Stimulated activated CD4-positive, alpha-beta T cell treated with anti-CD3 and anti-CD28 coated beads, TNF-alpha, amount 100 ng/mL, for 4 hours (primary cell): ENCODE data around the gene ADGRL4.
"Not testable (repeated sequence)": the region's sequence is repeated elsewhere in the genome, so short reads cannot be mapped to it uniquely, and the experiment has no call there.

ENCODE experiments used
- DNase-seq, 3 experiments: peaks; one replicate each; pipeline ENCODE4 v3.0.0-alpha.2; 2020; ENCODE audit warnings: low read depth in 3 of 3

Gene ADGRL4

DNA sequence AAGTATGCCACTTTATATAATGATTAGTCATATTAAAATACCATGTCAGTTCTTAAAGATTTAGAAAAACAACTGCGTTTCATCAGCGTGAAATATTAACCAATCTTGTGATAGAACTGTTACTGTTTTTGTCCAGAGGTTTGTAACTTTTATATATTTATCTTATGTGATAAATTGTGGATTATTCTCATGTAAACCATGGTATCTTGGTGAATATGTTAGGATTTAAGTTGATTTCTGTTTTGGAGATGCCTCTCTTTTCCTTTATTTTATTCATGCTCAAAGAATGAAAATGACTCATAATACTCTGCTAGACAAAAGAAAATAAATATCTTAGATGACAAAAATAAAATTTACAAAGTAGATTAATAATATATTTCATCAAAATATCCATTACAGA lies 88.4 kb downstream of the ADGRL4 start:
- no peak for DNase-seq

DNA sequence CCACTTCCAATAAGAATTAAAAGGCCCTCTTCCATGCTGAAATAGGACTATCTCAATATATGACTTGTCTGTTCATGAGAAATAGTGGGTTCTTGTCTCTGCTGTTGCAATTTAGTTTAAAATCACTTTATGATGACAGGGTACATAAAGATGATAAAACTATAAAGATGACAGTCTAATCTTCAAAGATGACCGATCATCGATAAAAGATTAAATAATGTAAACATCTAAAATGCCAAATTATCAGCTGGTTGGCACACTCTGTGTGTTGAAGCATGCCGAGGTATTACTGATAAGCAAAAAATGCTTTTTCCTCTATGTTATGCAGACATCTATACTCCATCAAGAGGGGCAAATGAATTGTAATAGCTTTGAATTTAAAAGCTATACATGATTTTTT lies 89.5 kb downstream of the ADGRL4 start:
- no peak for DNase-seq

DNA sequence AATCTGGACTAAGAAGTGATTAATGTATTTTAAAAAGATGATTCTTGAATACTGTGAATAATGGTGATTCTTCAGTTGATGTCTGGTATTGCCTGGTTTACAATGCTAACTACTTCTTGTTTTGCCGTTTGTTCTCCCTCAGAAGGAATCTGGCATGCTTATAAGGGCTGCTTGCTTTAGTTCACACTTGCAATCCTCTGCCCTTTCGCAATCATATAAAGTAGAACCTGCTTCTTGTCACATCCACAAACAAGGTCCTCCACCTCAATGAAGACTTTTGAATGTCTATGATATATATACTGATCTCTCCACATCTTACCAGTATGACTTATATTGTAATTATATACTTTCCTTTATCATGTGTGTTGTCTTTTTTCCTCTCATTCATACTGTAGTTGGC lies 92.6 kb downstream of the ADGRL4 start:
- DNase-seq, result no peak

DNA sequence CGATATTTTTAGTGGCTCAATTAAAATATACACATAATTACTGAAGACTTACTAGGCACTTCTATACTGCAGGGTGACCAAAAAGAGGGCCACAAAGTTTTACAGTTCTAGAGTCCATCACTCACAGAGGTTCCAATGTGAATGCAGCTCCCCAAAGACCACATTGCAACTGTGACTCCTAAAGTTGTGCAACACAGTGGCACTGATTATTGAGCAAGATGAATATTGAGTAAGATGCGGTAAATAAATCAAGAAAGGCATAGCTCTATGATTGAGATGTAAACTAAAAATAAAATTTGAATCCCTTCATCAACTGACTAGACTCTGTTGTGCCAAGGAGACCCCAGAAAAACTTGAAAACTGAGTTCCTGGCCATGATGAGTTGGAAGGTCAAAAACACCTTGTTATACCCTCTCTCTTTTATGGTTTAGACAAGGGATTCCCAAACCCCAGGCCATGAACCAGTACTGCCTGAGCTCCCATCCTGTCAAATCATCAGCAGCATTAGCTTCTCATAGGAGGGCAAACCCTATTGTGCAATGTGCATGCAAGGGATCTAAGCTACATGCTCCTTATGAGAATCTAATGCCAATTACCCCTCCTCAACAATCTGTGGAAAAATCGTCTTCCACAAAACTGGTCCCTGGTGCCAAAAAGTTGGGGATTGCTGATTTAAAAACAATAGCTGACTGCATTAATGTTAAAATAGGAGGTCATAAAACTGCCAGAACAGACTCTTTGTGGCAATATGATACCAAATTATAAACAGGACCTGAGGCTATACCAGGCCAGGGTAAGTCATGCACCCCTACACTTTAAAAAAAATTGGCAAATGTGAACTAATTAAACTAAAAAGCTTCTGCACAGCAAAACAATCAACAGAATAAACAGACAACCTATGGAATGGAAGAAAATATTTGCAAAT lies 94.3 kb downstream of the ADGRL4 start:
- DNase-seq, result no peak

DNA sequence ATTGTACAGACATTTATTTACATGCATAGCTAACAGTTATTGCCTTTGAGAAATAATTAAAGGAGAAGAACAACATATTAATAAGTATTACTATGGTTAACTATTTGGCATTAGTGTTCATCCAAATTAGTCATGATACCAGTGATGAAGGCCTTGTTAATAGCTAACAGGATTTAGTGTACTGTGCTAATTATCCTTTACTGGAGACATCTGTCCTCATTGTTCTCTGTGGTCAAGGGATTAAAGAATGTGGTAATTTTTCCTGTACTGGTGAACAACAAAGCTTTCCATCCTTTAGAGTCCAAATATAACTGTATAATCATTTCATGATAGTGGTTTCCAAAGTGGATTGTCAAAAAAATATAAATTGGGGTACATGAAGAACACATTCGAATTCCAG lies 103.9 kb downstream of the ADGRL4 start:
- DNase-seq, result no peak

DNA sequence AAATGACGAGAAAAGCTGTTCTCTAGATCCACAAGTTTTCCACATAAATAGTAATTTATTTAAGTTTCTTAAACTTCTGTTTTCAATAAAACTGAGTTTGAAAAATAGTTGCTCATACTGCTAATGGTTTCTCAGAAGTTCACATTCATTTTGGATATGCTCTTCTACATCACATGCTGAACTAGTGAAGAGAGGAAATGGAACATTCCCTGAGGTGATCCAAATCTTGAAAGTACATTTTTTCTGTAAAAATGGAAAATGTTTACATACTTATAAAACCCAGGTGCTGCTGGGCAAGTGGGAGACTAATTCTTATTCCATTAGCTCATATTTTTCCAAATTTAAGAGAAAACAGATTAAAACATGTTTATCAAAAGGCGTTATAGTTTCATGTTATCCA lies 111.7 kb downstream of the ADGRL4 start:
- DNase-seq, result no peak

DNA sequence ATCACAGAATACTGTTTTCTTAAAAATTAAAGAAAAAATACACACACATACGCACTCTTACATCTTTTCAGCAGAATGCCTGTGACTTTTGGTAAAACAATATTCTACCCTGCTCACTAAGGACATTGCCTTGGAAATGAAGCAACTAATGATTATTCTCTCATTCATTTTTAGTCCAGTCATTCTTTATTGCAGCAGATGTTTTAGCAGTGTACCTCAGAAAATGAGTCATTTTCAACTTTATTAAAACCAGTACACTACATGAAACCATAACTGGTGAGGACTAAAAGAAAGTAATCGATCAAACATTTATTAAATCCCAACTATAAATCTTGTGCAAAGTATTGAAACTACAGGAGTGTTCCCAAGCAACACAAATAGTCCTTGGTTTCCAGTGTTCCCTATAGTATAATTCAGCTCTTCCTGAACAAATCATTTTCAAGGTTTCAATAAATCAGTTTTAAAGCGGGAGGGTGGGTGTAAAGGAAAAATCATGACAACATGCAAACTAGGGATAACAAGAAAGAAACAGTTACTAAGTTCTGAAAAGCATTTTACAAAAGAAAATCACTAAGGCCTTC lies 114.2 kb downstream of the ADGRL4 start:
- no peak for DNase-seq

DNA sequence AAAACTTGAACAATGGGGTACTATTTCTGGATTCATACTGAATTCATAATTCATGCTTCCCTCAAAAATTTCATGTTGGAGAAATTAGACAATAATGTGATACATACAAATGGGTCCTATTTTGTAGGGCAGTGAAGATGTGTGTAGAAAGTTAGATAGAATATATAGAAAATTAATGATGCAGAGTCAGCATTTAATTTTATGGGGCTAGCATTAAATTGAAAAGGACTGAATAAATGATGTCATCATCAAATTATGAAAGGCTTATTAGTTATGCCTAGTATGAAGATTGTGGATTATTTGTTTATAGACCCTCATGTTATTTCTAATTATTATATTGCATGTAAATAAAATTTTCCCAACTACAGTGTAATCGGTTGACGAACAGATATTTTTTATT lies 119.1 kb downstream of the ADGRL4 start:
- no peak for DNase-seq

DNA sequence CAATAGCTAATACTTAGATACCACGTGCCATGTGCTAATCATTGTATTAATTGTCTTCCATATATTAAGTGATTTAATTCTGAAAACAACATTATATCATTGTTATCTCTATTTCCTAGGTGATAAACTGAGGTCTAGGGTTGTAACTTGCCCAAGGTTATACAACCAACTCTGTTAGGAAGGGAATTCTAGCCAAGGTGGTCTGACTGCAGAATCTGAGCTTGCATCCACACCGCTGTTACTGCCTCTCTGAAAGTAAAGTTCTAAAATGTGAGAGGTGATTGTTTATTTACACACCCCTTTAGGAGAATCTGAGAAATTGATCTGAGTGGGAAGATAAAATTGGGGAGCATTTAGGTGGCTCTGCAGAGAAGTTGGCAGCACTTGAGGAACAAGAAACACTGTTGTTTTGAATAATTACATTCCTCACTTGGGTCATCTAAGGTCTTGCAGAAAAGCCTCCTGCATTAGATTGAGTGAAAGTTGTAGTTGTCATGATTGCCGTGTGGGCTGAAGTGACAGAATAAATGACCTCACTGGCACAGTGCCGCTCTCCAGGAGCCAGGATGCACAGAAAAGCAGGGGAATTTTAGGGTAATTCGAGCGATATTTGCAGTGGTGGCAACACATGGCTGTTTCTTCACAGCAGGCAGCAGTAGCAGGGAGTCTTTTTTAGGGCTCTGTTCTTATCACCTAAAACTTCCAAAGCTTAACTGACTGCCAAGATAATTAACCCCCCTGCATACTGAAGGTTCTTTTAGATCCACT lies 121.7 kb downstream of the ADGRL4 start:
- no peak for DNase-seq

DNA sequence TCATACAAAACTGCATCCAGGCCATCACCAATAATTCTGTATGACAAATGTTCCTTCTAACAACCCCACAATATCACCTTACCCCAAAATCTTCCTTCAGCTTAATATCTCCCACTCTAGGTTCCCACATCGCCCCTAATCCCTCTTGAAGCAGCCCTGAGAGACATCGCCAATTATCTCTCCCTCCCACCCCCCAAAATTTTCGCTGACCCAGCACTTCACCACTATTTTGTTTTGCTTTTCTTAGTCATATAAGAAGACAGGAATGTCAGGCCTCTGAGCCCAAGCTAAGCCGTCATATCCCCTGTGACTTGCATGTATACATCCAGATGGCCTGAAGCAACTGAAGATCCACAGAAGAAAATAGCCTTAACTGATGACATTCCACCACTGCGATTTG lies 126.3 kb downstream of the ADGRL4 start:
- DNase-seq, result no peak

DNA sequence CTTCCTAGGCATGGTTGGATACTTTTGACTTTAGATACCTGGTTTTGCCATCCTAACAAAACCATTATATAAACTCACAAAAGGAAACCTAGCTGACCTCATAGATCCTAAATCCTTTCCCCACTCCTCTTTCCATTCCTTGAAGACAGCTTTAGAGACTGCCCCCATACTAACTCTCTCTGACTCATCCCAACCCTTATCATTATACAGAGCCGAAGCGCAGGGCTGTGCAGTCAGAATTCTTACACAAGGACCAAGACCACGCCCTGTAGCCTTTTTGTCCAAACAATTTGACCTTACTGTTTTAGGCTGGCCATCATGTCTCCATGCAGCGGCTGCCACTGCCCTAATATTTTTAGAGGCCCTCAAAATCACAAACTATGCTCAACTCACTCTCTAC lies 130.5 kb downstream of the ADGRL4 start:
- not testable (repeated sequence) for DNase-seq

DNA sequence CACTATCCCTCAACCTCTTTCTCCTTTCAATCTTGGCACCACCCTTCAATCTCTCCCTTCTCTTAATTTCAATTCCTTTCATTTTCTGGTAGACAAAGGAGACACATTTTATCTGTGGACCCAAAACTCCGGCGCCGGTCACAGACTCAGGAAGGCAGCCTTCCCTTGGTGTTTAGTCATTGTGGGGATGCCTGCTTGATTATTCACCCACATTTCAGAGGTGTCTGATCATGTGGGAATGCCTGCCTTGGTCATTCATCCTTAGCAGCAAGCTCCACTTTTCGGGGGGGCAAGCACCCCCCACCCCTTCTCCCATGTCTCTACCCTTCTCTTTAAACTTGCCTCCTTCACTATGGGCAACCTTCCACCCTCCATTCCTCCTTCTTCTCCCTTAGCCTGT lies 133.7 kb downstream of the ADGRL4 start:
- not testable (repeated sequence) for DNase-seq

DNA sequence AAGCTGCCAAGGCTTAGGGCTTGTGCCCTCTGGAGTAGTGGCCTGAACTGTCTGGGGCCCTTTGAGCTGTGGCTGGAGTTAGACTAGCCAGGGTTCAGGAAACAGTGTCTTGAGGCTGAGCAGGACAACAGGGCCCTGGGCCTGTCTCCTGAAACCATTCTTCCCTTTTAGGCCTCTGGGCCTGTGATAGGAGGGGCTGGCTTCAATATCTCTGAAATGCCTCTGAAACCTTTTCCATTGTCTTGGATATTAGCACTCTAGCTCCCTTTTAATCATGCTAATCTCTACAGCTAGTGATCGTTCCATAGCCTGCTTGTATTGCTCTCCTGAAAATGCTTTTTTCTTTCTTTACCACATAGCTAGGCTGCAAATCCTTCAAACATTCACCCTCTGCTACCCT lies 135.3 kb downstream of the ADGRL4 start:
- DNase-seq, result no peak

DNA sequence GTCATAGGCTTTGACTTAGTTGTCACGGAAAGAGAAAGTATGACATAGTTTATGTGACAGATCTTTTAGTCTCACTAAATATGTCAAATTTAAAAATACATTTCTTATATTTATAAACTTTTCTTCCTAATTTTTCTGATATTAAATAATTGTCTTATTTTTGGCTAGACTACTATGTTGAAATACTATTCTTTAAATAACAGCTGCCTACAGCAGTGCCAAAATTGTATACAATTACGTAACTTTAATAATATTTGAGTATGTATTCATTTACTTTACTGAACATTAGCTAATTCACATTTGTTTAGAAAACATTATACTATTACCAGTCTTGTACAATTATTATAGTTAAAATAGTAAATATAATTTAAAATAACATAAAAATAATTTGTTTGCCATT lies 137.4 kb downstream of the ADGRL4 start:
- no peak for DNase-seq

DNA sequence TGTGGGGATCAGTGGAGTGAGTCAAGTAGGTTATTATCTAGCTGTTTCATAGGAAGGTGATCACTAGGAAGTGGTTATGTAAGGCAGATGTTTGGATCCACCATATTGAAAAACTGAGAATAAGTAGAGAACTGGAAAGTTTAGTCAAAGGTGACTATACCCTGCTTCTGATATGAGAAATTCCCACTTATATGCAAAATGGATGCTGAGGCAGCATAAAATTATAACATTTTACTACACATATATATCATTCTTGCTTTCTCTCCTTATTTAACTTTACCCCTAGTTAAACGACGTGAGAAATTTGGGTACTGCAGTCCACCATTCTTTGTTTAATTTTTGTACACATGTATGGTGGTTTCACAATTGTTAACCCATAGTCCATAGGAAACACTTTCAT lies 142.4 kb downstream of the ADGRL4 start:
- no peak for DNase-seq

DNA sequence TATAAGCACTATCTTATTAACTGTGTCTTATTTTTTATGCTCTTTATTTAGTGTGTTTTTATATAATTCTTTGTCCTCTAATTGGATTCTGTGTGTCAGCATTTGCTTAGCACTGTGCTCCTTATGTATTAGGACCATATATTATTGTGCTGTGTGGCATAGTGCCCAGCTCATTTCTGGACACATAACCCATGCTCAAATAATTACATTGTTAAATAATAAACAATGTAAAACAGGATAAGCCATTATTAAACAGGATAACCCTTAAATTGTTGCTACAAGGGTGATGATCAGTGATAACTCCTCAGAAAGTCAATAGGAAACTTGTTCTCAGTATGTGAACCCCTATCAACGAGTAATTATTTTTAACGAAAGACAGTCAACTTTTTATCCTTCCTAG lies 150.4 kb downstream of the ADGRL4 start:
- DNase-seq, result no peak

DNA sequence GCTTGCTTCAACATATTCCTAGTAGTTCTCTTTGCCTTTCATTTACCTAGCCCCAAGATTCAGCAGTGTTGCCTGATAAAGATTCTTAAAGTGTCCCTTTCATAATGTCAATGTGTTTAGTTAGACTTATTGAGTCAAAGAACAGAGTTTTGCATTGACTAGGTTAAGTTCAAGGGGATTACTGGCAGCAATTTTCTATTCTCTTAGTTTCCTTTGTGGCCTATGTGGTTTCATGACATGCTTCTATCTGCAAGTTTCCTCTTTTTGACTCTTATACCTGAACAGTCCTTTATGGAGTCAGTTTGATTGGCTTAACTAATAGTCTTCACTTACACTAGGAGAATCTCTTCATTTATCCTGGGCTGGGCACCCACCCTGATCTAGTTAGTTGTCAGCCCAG lies 151.3 kb downstream of the ADGRL4 start:
- DNase-seq, result no peak

DNA sequence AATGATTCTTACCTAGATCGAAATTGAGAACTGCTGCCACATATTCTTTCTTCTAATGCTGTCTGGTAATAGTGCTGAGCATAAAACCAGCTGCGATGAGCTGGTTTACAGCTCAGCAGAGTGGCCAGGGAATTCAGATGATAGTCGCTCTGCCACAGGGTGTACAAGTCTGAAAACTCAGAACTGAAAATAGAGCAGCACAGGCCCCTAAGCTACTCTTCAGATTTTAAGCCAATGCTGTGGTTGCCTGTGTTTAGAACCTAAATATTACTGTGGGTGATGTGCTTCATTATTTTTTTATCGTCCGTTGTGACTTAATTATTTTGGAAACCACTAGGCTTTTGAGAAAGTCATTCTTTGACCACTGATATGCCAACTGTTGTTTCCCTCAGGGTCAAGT lies 152.0 kb downstream of the ADGRL4 start:
- DNase-seq, result no peak

DNA sequence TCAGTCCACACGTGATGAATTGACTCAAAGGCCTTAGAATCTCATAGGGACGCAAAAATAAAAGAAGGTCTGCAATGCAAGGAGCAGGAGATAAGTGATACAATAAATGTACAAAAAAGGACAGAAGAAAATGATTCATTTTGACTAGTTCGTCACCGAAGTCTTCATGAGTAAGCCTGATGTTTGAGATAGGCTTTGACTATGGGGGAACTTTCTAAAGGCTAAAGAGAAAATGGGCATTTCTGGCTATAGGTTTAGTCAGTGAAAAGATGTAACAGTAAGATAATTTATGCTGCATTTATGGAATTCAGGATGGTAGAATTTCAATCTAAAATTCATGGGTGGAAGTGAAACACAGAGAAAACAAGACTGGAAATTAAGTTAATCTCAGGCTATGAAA lies 163.0 kb downstream of the ADGRL4 start:
- no peak for DNase-seq

DNA sequence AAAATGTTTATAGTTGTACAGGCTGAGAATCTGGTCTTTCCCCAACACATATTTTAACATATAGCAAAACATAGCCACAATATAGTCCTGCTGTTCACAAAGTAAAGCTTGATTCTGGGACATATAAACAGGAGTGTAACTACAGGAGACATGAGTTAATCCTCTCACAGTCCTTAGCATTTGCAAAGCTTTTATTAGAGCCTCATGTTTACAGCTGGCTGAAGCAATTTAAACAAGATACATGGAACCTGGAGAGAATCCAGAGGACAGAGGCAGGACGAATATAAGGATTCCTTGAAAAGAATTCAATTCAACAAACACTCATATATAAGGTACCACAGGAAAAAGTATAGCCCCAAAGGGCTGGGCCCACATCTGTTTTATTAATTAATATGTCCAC lies 163.4 kb downstream of the ADGRL4 start:
- no peak for DNase-seq

DNA sequence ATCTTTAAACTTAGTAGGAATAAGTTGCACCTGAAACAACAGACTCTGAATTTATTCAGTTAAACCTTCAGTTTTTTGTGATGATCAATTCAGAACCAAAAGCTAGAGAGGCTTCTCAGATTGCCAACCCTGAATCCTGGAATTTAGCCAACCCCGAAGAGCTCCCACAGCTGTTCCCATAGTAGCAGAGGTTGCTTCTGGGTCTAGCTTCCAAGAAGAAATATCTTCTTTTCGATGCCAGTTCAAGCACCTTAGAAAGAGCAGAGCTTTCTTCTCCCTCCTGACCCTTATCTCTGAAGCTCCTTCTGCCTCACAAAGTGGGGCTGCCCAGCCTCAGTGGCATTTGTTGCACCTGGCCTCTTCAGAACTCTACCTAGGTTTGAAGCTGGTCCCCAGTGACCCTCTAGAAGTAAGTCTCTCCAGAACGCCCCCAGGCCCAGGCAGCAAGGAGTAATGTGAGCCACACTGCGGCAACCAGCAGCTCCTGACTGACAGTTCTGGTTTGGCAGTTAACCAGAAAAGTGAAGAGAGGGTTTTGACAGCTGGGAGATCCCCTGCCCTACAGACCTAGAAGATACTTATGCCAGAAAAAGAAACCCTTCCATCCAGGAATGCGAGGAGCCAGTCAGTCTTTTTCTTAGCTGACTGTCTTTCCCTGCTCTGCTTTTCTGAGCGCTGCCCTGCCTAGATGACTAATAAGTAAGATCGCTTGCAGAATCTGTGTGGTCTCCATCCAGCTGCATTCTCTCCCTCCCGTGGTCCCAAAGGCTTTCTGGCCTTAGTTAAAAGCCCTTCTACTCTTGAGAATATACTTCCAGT lies 165.9 kb downstream of the ADGRL4 start:
- DNase-seq, result no peak
